GM23338 (cell line): ENCODE data around the gene SLC6A19. TPM values are rescaled to one million over a fixed set of nuclear protein-coding genes. Genes with fewer than 3 reads are reported as not detected.

ENCODE experiments used
- ATAC-seq: fragments of 200-7000 bp; cut with Tn5 transposase; 3 replicates; pipeline ENCODE4 v1.9.1; 2020
- DNase-seq: peaks from one replicate; pipeline ENCODE4 v3.0.0-alpha.2; 2015; ENCODE audit warnings: low spot score
- H2AFZ ChIP-seq: fragments of 200-600 bp; sonication (generic); 2 replicates; pipeline ENCODE4 v1.8.0; 2016; ENCODE audit warnings: antibody characterized with exemption, mild to moderate bottlenecking, moderate library complexity
- H3F3A ChIP-seq: fragments of 200-600 bp; sonication (generic); replicated peaks from 2 replicates; pipeline ENCODE4 v1.8.0; 2017; ENCODE audit warnings: antibody characterized with exemption, mixed run types, low read depth
- H3K27ac ChIP-seq: fragments of 200-600 bp; sonication (generic); 2 replicates; pipeline ENCODE4 v1.6.1; 2016; ENCODE audit warnings: low read depth
- H3K27me3 ChIP-seq: fragments of 200-600 bp; sonication (generic); 2 replicates; pipeline ENCODE4 v1.8.0; 2016; ENCODE audit warnings: mild to moderate bottlenecking, mixed run types, moderate library complexity; ENCODE audit not compliant: insufficient read depth
- H3K36me3 ChIP-seq: fragments of 200-600 bp; sonication (generic); 2 replicates; pipeline ENCODE4 v1.8.0; 2016; ENCODE audit warnings: mild to moderate bottlenecking; ENCODE audit not compliant: insufficient read depth
- H3K4me1 ChIP-seq: fragments of 200-600 bp; sonication (generic); 2 replicates; pipeline ENCODE4 v1.8.0; 2016; ENCODE audit warnings: mild to moderate bottlenecking, moderate library complexity; ENCODE audit not compliant: insufficient read depth
- H3K4me2 ChIP-seq: fragments of 200-600 bp; sonication (generic); 2 replicates; pipeline ENCODE4 v1.7.1; 2017; ENCODE audit warnings: mixed run types
- H3K4me3 ChIP-seq: fragments of 200-600 bp; sonication (generic); 2 replicates; pipeline ENCODE4 v1.6.1; 2016; ENCODE audit warnings: mixed run types
- H3K79me2 ChIP-seq: fragments of 200-600 bp; sonication (generic); replicated peaks from 2 replicates; pipeline ENCODE4 v1.8.0; 2017; ENCODE audit warnings: mild to moderate bottlenecking; ENCODE audit not compliant: insufficient read depth
- H3K9me2 ChIP-seq: fragments of 200-600 bp; sonication (generic); 2 replicates; pipeline ENCODE4 v1.8.0; 2017; ENCODE audit not compliant: insufficient read depth
- H4K20me1 ChIP-seq: fragments of 200-600 bp; sonication (generic); replicated peaks from 2 replicates; pipeline ENCODE4 v1.8.0; 2017; ENCODE audit warnings: mild to moderate bottlenecking; ENCODE audit not compliant: insufficient read depth
- H3K27ac Mint-ChIP-seq: 2 replicates; pipeline ENCODE4 v1.8.0; 2020; ENCODE audit warnings: inconsistent platforms, mild to moderate bottlenecking, moderate library complexity, mixed read lengths
- H3K27me3 Mint-ChIP-seq: 3 replicates; pipeline ENCODE4 v1.8.0; 2022; ENCODE audit warnings: low read depth, mild to moderate bottlenecking, moderate library complexity, mixed read lengths, inconsistent platforms; ENCODE audit not compliant: insufficient read depth, poor library complexity
- H3K36me3 Mint-ChIP-seq: 3 replicates; pipeline ENCODE4 v1.8.0; 2021; ENCODE audit warnings: low read depth, mild to moderate bottlenecking, inconsistent platforms, moderate library complexity, mixed read lengths
- H3K4me1 Mint-ChIP-seq: 3 replicates; pipeline ENCODE4 v1.8.0; 2020; ENCODE audit warnings: mild to moderate bottlenecking, inconsistent platforms, mixed read lengths
- H3K4me3 Mint-ChIP-seq: 3 replicates; pipeline ENCODE4 v1.8.0; 2021; ENCODE audit warnings: moderate library complexity, mild to moderate bottlenecking, inconsistent platforms, mixed read lengths
- H3K9me3 Mint-ChIP-seq: 3 replicates; pipeline ENCODE4 v1.8.0; 2020; ENCODE audit warnings: moderate library complexity, mild to moderate bottlenecking, inconsistent platforms, mixed read lengths
- CREB1 ChIP-seq: fragments of 250-450 bp; sonication (Bioruptor Pico); IDR thresholded peaks from 2 replicates; pipeline ENCODE4 v1.5.0; 2020; ENCODE audit warnings: low read depth, mild to moderate bottlenecking, moderate library complexity
- EZH2 ChIP-seq: fragments of 200-600 bp; sonication (generic); IDR thresholded peaks from one replicate; pipeline ENCODE4 v1.8.0; 2017; ENCODE audit warnings: antibody characterized with exemption, mild to moderate bottlenecking, low read depth; ENCODE audit not compliant: unreplicated experiment
- EZH2phosphoT487 ChIP-seq: fragments of 200-600 bp; sonication (generic); IDR thresholded peaks from one replicate; pipeline ENCODE4 v1.8.1; 2018; ENCODE audit warnings: antibody characterized with exemption; ENCODE audit not compliant: unreplicated experiment
- JUNB ChIP-seq: IDR thresholded peaks from one replicate; pipeline ENCODE4 v1.6.1; 2016; ENCODE audit warnings: antibody characterized with exemption; ENCODE audit not compliant: unreplicated experiment
- NANOG ChIP-seq: IDR thresholded peaks from 2 replicates; pipeline ENCODE4 v1.6.1; 2016; ENCODE audit warnings: antibody characterized with exemption, borderline replicate concordance
- POLR2AphosphoS5 ChIP-seq: IDR thresholded peaks from 2 replicates; pipeline ENCODE4 v1.6.1; 2016; ENCODE audit warnings: antibody characterized with exemption, low read depth
- STAT1 ChIP-seq: IDR thresholded peaks from one replicate; pipeline ENCODE4 v1.6.1; 2016; ENCODE audit warnings: antibody characterized with exemption; ENCODE audit not compliant: unreplicated experiment
- ZNF114 ChIP-seq: fragments of 250-450 bp; sonication (Bioruptor Pico); IDR thresholded peaks from 2 replicates; pipeline ENCODE4 v1.5.0; 2020; ENCODE audit warnings: mild to moderate bottlenecking, moderate library complexity
- ZNF331 ChIP-seq: fragments of 250-450 bp; sonication (Bioruptor Pico); IDR thresholded peaks from 2 replicates; pipeline ENCODE4 v1.5.0; 2020; ENCODE audit warnings: low read depth, mild to moderate bottlenecking, moderate library complexity
- polyA plus RNA-seq: library from polyadenylated mRNA; unstranded; fragments of >200 nt; fragmentation: Nextera tagmentation; extraction: Ambion mirVana; gene quantifications from 2 replicates; pipeline ENCODE4 v1.2.1, GENCODE V29; 2016
- total RNA-seq: library from RNA; depleted of rRNA; stranded (reverse); fragments of >200 nt; shearing (Covaris generic); gene quantifications from 2 replicates; pipeline ENCODE4 v1.2.3, GENCODE V29; 2014
- TF ChIP-seq, protein P1 (sequence below): IDR thresholded peaks from 2 replicates; pipeline ENCODE4 v1.6.1; 2016; ENCODE audit warnings: antibody characterized with exemption
- TF ChIP-seq, protein P2 (sequence below): IDR thresholded peaks from one replicate; pipeline ENCODE4 v1.6.1; 2018; ENCODE audit warnings: antibody characterized with exemption; ENCODE audit not compliant: unreplicated experiment
- TF ChIP-seq, protein P3 (sequence below): fragments of 250-450 bp; sonication (Bioruptor Pico); IDR thresholded peaks from 2 replicates; pipeline ENCODE4 v1.5.0; 2020; ENCODE audit warnings: mild to moderate bottlenecking, moderate library complexity
- TF ChIP-seq, protein P4 (sequence below), 2 experiments: fragments of 200-600 bp in 1 of 2; sonication (generic) in 1 of 2; conservative IDR thresholded peaks; 2 replicates each; pipeline versions ENCODE4 v1.5.1 to v1.6.1; 2016 to 2017; ENCODE audit warnings: antibody characterized with exemption in 2 of 2, low read depth in 2 of 2, mild to moderate bottlenecking in 2 of 2, moderate library complexity in 1 of 2

Gene SLC6A19
- total and polyA plus RNA-seq, 2 experiments from 2014 or later, result not detected

DNA sequence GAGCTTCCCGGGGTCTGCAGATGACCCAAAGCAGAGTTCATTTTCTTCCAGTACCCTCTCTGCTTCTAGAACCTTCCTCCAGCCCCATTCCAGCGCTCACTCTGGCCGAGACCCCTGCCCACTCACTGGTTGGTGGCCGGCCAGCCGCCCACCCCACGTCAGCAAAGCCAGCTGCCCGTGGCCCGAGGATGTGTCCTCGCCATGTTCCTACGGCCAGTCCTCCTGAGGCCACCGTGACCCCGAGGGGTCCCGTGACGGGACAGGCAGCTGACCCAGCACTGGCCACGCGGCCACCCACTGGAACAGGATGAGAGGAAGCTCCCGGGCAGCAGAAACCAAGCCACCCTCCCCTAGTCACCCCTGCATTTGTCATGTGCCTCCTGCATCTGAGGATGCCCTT lies 39.1 kb upstream of the SLC6A19 start:
- H3K27me3 ChIP-seq, result no peaks in the 10 kb centered on the region
- H3K4me1 Mint-ChIP-seq, result no peaks in the 10 kb centered on the region
- no peak overlapping the region for H3K27ac Mint-ChIP-seq
- H3K79me2 ChIP-seq, result no peaks in the 10 kb centered on the region
- H3K4me3 ChIP-seq, result no peak overlapping the region
- peaks cover 24% of the 10 kb centered on the region for H3K27me3 Mint-ChIP-seq
- H3F3A ChIP-seq, result no peaks in the 10 kb centered on the region
- H3K4me1 ChIP-seq, result no peaks in the 10 kb centered on the region
- H4K20me1 ChIP-seq, result no peaks in the 10 kb centered on the region
- H3K9me3 Mint-ChIP-seq, result peaks cover 6% of the 10 kb centered on the region
- H3K27ac ChIP-seq, result no peak overlapping the region
- H3K4me3 Mint-ChIP-seq, result no peak overlapping the region
- H3K36me3 Mint-ChIP-seq, result peaks cover 5% of the 10 kb centered on the region; the same call in 1 of the 3 replicates
- no peak for TF ChIP-seq STAT1
- no peak for TF ChIP-seq CREB1 (CRISPR knock-in tag)
- TF ChIP-seq, protein P1, sequence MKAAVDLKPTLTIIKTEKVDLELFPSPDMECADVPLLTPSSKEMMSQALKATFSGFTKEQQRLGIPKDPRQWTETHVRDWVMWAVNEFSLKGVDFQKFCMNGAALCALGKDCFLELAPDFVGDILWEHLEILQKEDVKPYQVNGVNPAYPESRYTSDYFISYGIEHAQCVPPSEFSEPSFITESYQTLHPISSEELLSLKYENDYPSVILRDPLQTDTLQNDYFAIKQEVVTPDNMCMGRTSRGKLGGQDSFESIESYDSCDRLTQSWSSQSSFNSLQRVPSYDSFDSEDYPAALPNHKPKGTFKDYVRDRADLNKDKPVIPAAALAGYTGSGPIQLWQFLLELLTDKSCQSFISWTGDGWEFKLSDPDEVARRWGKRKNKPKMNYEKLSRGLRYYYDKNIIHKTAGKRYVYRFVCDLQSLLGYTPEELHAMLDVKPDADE, result no peak
- TF ChIP-seq, protein P2, sequence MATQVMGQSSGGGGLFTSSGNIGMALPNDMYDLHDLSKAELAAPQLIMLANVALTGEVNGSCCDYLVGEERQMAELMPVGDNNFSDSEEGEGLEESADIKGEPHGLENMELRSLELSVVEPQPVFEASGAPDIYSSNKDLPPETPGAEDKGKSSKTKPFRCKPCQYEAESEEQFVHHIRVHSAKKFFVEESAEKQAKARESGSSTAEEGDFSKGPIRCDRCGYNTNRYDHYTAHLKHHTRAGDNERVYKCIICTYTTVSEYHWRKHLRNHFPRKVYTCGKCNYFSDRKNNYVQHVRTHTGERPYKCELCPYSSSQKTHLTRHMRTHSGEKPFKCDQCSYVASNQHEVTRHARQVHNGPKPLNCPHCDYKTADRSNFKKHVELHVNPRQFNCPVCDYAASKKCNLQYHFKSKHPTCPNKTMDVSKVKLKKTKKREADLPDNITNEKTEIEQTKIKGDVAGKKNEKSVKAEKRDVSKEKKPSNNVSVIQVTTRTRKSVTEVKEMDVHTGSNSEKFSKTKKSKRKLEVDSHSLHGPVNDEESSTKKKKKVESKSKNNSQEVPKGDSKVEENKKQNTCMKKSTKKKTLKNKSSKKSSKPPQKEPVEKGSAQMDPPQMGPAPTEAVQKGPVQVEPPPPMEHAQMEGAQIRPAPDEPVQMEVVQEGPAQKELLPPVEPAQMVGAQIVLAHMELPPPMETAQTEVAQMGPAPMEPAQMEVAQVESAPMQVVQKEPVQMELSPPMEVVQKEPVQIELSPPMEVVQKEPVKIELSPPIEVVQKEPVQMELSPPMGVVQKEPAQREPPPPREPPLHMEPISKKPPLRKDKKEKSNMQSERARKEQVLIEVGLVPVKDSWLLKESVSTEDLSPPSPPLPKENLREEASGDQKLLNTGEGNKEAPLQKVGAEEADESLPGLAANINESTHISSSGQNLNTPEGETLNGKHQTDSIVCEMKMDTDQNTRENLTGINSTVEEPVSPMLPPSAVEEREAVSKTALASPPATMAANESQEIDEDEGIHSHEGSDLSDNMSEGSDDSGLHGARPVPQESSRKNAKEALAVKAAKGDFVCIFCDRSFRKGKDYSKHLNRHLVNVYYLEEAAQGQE, result no peak
- TF ChIP-seq EZH2phosphoT487, result no peak
- TF ChIP-seq ZNF114 (CRISPR knock-in tag), result no peak
- TF ChIP-seq POLR2AphosphoS5, result no peak
- no peak for TF ChIP-seq ZNF331
- no peak for TF ChIP-seq EZH2
- TF ChIP-seq, protein P3, sequence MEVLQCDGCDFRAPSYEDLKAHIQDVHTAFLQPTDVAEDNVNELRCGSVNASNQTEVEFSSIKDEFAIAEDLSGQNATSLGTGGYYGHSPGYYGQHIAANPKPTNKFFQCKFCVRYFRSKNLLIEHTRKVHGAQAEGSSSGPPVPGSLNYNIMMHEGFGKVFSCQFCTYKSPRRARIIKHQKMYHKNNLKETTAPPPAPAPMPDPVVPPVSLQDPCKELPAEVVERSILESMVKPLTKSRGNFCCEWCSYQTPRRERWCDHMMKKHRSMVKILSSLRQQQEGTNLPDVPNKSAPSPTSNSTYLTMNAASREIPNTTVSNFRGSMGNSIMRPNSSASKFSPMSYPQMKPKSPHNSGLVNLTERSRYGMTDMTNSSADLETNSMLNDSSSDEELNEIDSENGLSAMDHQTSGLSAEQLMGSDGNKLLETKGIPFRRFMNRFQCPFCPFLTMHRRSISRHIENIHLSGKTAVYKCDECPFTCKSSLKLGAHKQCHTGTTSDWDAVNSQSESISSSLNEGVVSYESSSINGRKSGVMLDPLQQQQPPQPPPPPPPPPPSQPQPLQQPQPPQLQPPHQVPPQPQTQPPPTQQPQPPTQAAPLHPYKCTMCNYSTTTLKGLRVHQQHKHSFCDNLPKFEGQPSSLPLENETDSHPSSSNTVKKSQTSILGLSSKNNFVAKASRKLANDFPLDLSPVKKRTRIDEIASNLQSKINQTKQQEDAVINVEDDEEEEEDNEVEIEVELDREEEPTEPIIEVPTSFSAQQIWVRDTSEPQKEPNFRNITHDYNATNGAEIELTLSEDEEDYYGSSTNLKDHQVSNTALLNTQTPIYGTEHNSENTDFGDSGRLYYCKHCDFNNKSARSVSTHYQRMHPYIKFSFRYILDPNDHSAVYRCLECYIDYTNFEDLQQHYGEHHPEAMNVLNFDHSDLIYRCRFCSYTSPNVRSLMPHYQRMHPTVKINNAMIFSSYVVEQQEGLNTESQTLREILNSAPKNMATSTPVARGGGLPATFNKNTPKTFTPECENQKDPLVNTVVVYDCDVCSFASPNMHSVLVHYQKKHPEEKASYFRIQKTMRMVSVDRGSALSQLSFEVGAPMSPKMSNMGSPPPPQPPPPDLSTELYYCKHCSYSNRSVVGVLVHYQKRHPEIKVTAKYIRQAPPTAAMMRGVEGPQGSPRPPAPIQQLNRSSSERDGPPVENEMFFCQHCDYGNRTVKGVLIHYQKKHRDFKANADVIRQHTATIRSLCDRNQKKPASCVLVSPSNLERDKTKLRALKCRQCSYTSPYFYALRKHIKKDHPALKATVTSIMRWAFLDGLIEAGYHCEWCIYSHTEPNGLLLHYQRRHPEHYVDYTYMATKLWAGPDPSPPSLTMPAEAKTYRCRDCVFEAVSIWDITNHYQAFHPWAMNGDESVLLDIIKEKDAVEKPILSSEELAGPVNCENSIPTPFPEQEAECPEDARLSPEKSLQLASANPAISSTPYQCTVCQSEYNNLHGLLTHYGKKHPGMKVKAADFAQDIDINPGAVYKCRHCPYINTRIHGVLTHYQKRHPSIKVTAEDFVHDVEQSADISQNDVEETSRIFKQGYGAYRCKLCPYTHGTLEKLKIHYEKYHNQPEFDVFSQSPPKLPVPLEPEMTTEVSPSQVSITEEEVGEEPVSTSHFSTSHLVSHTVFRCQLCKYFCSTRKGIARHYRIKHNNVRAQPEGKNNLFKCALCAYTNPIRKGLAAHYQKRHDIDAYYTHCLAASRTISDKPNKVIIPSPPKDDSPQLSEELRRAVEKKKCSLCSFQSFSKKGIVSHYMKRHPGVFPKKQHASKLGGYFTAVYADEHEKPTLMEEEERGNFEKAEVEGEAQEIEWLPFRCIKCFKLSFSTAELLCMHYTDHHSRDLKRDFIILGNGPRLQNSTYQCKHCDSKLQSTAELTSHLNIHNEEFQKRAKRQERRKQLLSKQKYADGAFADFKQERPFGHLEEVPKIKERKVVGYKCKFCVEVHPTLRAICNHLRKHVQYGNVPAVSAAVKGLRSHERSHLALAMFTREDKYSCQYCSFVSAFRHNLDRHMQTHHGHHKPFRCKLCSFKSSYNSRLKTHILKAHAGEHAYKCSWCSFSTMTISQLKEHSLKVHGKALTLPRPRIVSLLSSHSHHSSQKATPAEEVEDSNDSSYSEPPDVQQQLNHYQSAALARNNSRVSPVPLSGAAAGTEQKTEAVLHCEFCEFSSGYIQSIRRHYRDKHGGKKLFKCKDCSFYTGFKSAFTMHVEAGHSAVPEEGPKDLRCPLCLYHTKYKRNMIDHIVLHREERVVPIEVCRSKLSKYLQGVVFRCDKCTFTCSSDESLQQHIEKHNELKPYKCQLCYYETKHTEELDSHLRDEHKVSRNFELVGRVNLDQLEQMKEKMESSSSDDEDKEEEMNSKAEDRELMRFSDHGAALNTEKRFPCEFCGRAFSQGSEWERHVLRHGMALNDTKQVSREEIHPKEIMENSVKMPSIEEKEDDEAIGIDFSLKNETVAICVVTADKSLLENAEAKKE (CRISPR knock-in tag), result no peak
- TF ChIP-seq NANOG, result no peak
- TF ChIP-seq, protein P4, sequence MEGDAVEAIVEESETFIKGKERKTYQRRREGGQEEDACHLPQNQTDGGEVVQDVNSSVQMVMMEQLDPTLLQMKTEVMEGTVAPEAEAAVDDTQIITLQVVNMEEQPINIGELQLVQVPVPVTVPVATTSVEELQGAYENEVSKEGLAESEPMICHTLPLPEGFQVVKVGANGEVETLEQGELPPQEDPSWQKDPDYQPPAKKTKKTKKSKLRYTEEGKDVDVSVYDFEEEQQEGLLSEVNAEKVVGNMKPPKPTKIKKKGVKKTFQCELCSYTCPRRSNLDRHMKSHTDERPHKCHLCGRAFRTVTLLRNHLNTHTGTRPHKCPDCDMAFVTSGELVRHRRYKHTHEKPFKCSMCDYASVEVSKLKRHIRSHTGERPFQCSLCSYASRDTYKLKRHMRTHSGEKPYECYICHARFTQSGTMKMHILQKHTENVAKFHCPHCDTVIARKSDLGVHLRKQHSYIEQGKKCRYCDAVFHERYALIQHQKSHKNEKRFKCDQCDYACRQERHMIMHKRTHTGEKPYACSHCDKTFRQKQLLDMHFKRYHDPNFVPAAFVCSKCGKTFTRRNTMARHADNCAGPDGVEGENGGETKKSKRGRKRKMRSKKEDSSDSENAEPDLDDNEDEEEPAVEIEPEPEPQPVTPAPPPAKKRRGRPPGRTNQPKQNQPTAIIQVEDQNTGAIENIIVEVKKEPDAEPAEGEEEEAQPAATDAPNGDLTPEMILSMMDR (conservative IDR thresholded peaks at IDR 0.05; ENCODE audit: low read depth in 2 of 2), result no peak
- no peak for TF ChIP-seq JUNB
- ATAC-seq, result no peak
- no peaks in the 10 kb centered on the region for H3K36me3 ChIP-seq
- H2AFZ ChIP-seq, result no peak overlapping the region
- DNase-seq, result no peak
- H3K4me2 ChIP-seq, result no peak overlapping the region
- no peaks in the 10 kb centered on the region for H3K9me2 ChIP-seq
